Ovary (tissue), 3 donors: ENCODE results near the gene GALE.

ENCODE experiments used
- CTCF ChIP-seq, 3 donors: fragments of 450-650 bp in 2 of 3; fragments of 200-600 bp in 1 of 3; IDR thresholded peaks; one replicate each; pipeline versions ENCODE4 v1.5.1 to v1.8.0; 2016 to 2022; ENCODE audit warnings: antibody characterized with exemption in 3 of 3, mild to moderate bottlenecking in 1 of 3
- EP300 ChIP-seq: sonication (generic); formaldehyde crosslinking; IDR thresholded peaks from one replicate; pipeline ENCODE4 v1.6.1; 2017; ENCODE audit warnings: antibody characterized with exemption
- POLR2A ChIP-seq: fragments of 450-650 bp; IDR thresholded peaks from one replicate; pipeline ENCODE4 v1.6.1; 2017; ENCODE audit warnings: antibody characterized with exemption, mild to moderate bottlenecking, moderate library complexity
- donor health status: DM: no; HTN: no; CAD: no.

DNA sequence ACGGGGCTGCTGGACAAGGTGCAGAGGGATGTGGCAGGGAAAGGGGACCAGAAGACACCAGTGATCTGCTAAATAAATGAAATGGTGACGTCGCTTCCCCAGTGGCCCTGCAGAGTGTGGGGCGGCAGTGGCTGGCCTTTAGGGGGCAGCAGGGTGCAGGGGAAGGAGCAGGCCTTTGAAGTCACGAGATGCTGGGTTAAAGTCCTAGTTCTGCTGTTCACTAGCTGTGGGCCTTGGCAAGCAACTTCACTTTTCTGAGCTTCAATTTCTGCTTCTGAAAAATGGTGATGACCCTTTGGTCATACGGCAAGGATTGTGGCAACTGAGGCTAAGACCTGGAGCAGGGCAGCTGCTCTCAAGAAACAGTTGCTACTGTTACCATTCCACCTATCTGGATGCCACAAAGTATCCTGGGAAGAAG, 9.2 kb upstream of the GALE start:
- TF ChIP-seq CTCF (IDR thresholded peaks at IDR 0.05) (no peak), POLR2A (no peak), EP300 (no peak)
